Panc1 (cell line): ENCODE measurements around the gene LHPP. TPM values are rescaled to one million over a fixed set of nuclear protein-coding genes. Genes with fewer than 3 reads are reported as not detected.

ENCODE experiments used
- ATAC-seq: fragments of 200-7000 bp; cut with Tn5 transposase; 2 replicates; pipeline ENCODE4 v1.9.1; 2020; ENCODE audit warnings: mild to moderate bottlenecking, moderate library complexity
- BruUV-seq: library from RNA; stranded (reverse); fragments of 400-500 nt; replicated peaks from 2 replicates; lab custom pipeline; 2021; lab: Mats Ljungman, UMichigan
- CTCF ChIA-PET: fragments of 300-600 bp; sonication (Branson Sonifier 250); formaldehyde crosslinking; loops from one replicate; lab custom pipeline; 2022; ENCODE audit warnings: antibody characterized with exemption; lab: Charles Lee
- POLR2A ChIA-PET: fragments of 300-600 bp; sonication (Branson Sonifier 250); formaldehyde crosslinking; loops from one replicate; lab custom pipeline; 2022; ENCODE audit warnings: antibody characterized with exemption; lab: Charles Lee
- DNase-seq: peaks from one replicate; pipeline ENCODE4 v3.0.0-alpha.2; 2010; ENCODE audit warnings: low read depth, low spot score
- H3K27ac ChIP-seq: 2 replicates; pipeline ENCODE4 v1.5.1; 2011; ENCODE audit warnings: mild to moderate bottlenecking, low read length, inconsistent platforms
- H3K27me3 ChIP-seq: fragments of 200-500 bp; sonication (Bioruptor generic); 2 replicates; pipeline ENCODE4 v1.6.0; 2014; ENCODE audit warnings: low read length, inconsistent platforms; ENCODE audit not compliant: control insufficient read depth, insufficient read depth
- H3K36me3 ChIP-seq: fragments of 200-500 bp; sonication (Bioruptor generic); 2 replicates; pipeline ENCODE4 v1.5.1; 2014; ENCODE audit warnings: inconsistent platforms, mild to moderate bottlenecking, low read length, moderate library complexity; ENCODE audit not compliant: control insufficient read depth, insufficient read depth
- H3K4me1 ChIP-seq: 2 replicates; pipeline ENCODE4 v1.5.1; 2011; ENCODE audit warnings: inconsistent platforms, mild to moderate bottlenecking, low read length, moderate library complexity; ENCODE audit not compliant: control insufficient read depth, insufficient read depth
- H3K4me3 ChIP-seq, 2 experiments: 2 replicates each; pipeline ENCODE4 v1.5.1; 2011 to 2012; ENCODE audit warnings: low read depth in 2 of 2, low read length in 2 of 2, mild to moderate bottlenecking in 2 of 2, inconsistent platforms in 1 of 2, moderate library complexity in 1 of 2
- H3K9me3 ChIP-seq: fragments of 200-500 bp; sonication (Bioruptor generic); 2 replicates; pipeline ENCODE4 v1.5.1; 2014; ENCODE audit warnings: low read depth, mild to moderate bottlenecking, inconsistent platforms, low read length, moderate library complexity; ENCODE audit not compliant: control insufficient read depth, insufficient read depth
- CTCF ChIP-seq: fragments of 450-650 bp; IDR thresholded peaks from 2 replicates; pipeline ENCODE4 v1.5.1; 2017; ENCODE audit warnings: mild to moderate bottlenecking
- POLR2AphosphoS5 ChIP-seq: IDR thresholded peaks from 2 replicates; pipeline ENCODE4 v1.6.1; 2012; ENCODE audit warnings: mild to moderate bottlenecking, low read depth, low read length, moderate library complexity
- REST ChIP-seq, 2 experiments: IDR thresholded peaks; 2 replicates each; pipeline ENCODE4 v1.6.1; 2011 to 2012; ENCODE audit warnings: low read depth in 2 of 2, control low read depth in 1 of 2, low read length in 1 of 2, mild to moderate bottlenecking in 1 of 2, moderate library complexity in 1 of 2; ENCODE audit not compliant: insufficient read depth in 1 of 2
- SIN3A ChIP-seq: IDR thresholded peaks from 2 replicates; pipeline ENCODE4 v1.6.1; 2012; ENCODE audit warnings: low read depth, mild to moderate bottlenecking, low read length, moderate library complexity, borderline replicate concordance; ENCODE audit not compliant: insufficient read depth
- TCF7L2 ChIP-seq: IDR thresholded peaks from 2 replicates; pipeline ENCODE4 v1.6.1; 2011; ENCODE audit warnings: mild to moderate bottlenecking, low read depth, low read length, inconsistent platforms
- in situ Hi-C: cut with HindIII; loops from 2 replicates; pipeline ENCODE4 v1.10.0; 2016; ENCODE audit warnings: low sequenced_read_pairs, low pct_unique_long_range_greater_than_20kb
- intact Hi-C: fragments of 100-400 bp; cut with micrococcal nuclease; formaldehyde crosslinking; loops from one replicate; pipeline ENCODE4 v1.10.0; 2022; ENCODE audit not compliant: unreplicated experiment
- total RNA-seq: library from RNA; stranded (reverse); gene quantifications from one replicate; pipeline ENCODE4 v1.2.1, GENCODE V29; 2021; ENCODE audit not compliant: unreplicated experiment

LHPP gene
- total RNA-seq, 1 experiment from 2014 or later: 15.0 TPM

- no peak overlapping the region for H3K27ac ChIP-seq
- no peak for DNase-seq
- peaks cover 13% of the 10 kb centered on the region for H3K4me1 ChIP-seq
- H3K27me3 ChIP-seq: no peaks in the 10 kb centered on the region
- no peak for ATAC-seq
- no peaks in the 10 kb centered on the region for H3K36me3 ChIP-seq
- POLR2A ChIA-PET: no interaction called here
- in situ Hi-C loops: no loop called here
- TF ChIP-seq SIN3A (no peak), TCF7L2 (no peak), REST (IDR thresholded peaks at IDR 0.05; ENCODE audit: insufficient read depth in 1 of 2, low read depth in 2 of 2, low read length in 1 of 2) (no peak), CTCF (no peak), POLR2AphosphoS5 (no peak)
- H3K4me3 ChIP-seq: no peak overlapping the region
- CTCF ChIA-PET: no interaction called here
- intact Hi-C loops: no loop called here
- H3K9me3 ChIP-seq: no peaks in the 10 kb centered on the region
- no TSS peak for BruUV-seq
These were observed 185.1 kb downstream of the LHPP start for GRCh38 chr10:124646483-124647352.

- ATAC-seq (peak; percentile 51), DNase-seq (no peak)
- ChIA-PET POLR2A (no interaction called here), CTCF (no interaction called here)
- in situ Hi-C loops: no loop called here
- H3K27ac ChIP-seq: no peak overlapping the region
- H3K4me3 ChIP-seq: no peak overlapping the region
- H3K4me1 ChIP-seq: peaks cover 12% of the 10 kb centered on the region
- no peaks in the 10 kb centered on the region for H3K27me3 ChIP-seq
- no peaks in the 10 kb centered on the region for H3K9me3 ChIP-seq
- no peaks in the 10 kb centered on the region for H3K36me3 ChIP-seq
- BruUV-seq: no TSS peak
- TF ChIP-seq SIN3A (no peak), POLR2AphosphoS5 (no peak), TCF7L2 (no peak), REST (IDR thresholded peaks at IDR 0.05; ENCODE audit: insufficient read depth in 1 of 2, low read depth in 2 of 2, low read length in 1 of 2) (no peak), CTCF (no peak)
- intact Hi-C loops: no loop called here
These were observed 186.0 kb downstream of the LHPP start for GRCh38 chr10:124647421-124648130.
